Subcutaneous adipose tissue (tissue), 4 donors: ENCODE data around the gene PTGFR. TPM values are rescaled to one million over a fixed set of nuclear protein-coding genes. Genes with fewer than 3 reads are reported as not detected.

Source experiments
- CTCF ChIP-seq: fragments of 450-650 bp; IDR thresholded peaks from one replicate; pipeline ENCODE4 v1.5.1; 2016; ENCODE audit warnings: low read depth, mild to moderate bottlenecking, control low read depth, antibody characterized with exemption, moderate library complexity
- total RNA-seq, 4 donors: library from RNA; depleted of rRNA; stranded (reverse); fragments of >200 nt; gene quantifications; one replicate each; pipeline ENCODE4 v1.1.0, GENCODE V29; 2016

Gene PTGFR
- total RNA-seq, 4 donors from 2014 or later: 7.5 to 21.9 (median 15.1) TPM

GRCh38 chr1:78549891-78550290, 59.1 kb downstream of the PTGFR start:
- no peak for TF ChIP-seq CTCF

GRCh38 chr1:78553859-78554258, 63.1 kb downstream of the PTGFR start:
- no peak for TF ChIP-seq CTCF

GRCh38 chr1:78554840-78555239, 64.1 kb downstream of the PTGFR start:
- TF ChIP-seq CTCF: no peak

- no peak for TF ChIP-seq CTCF
These were observed 68.9 kb downstream of the PTGFR start for GRCh38 chr1:78559680-78560079.

- TF ChIP-seq CTCF: no peak
These were observed 70.0 kb downstream of the PTGFR start for GRCh38 chr1:78560811-78561210.

GRCh38 chr1:78561856-78562255, 71.1 kb downstream of the PTGFR start:
- TF ChIP-seq CTCF: no peak

GRCh38 chr1:78565393-78565792, 74.6 kb downstream of the PTGFR start:
- TF ChIP-seq CTCF: no peak
